ENCODE data around the gene CKLF. TPM values are rescaled to one million over a fixed set of nuclear protein-coding genes. Genes with fewer than 3 reads are reported as not detected.

The CKLF gene
- polyA plus RNA-seq, 2 donors, result 14.9 to 29.7 TPM

GRCh38 chr16:66551348-66551759 lies 1.0 kb upstream of the CKLF start:
- no peak overlapping the region for H3K4me3 ChIP-seq (ENCODE audit: low read depth in 1 of 2, low read length in 2 of 2)
- H3K27me3 ChIP-seq (ENCODE audit: control insufficient read depth in 1 of 2, insufficient read depth in 2 of 2, low read length in 2 of 2), result no peaks in the 10 kb centered on the region
- H3K27ac ChIP-seq (ENCODE audit: low read depth in 2 of 2, low read length in 1 of 2), result peak overlapping the region; percentile 6 to 92
- 44 to 51% methylated on average over 6 of the region's 6 CpGs for WGBS, 2 donors
- no peaks in the 10 kb centered on the region for H3K36me3 ChIP-seq (ENCODE audit: control insufficient read depth in 2 of 2, insufficient read depth in 2 of 2, low read length in 1 of 2)
- H3K9me3 ChIP-seq (ENCODE audit: control insufficient read depth in 2 of 2, insufficient read depth in 1 of 2, low read depth in 1 of 2, low read length in 1 of 2), result no peaks in the 10 kb centered on the region
- peaks cover 0 to 8% of the 10 kb centered on the region in 2 donors for H3K4me1 ChIP-seq (ENCODE audit: control insufficient read depth in 2 of 2, insufficient read depth in 2 of 2, low read length in 1 of 2)

- H3K27ac ChIP-seq (ENCODE audit: low read depth in 2 of 2, low read length in 1 of 2), result peak overlapping the region; percentile 92 to 98
- peak overlapping the region; percentile 60 to 69 for H3K4me3 ChIP-seq (ENCODE audit: low read depth in 1 of 2, low read length in 2 of 2)
- H3K4me1 ChIP-seq (ENCODE audit: control insufficient read depth in 2 of 2, insufficient read depth in 2 of 2, low read length in 1 of 2), result peaks cover 0 to 8% of the 10 kb centered on the region in 2 donors
- WGBS, 2 donors, result 30 to 36% methylated on average over 8 of the region's 8 CpGs
- no peaks in the 10 kb centered on the region for H3K27me3 ChIP-seq (ENCODE audit: control insufficient read depth in 1 of 2, insufficient read depth in 2 of 2, low read length in 2 of 2)
- H3K9me3 ChIP-seq (ENCODE audit: control insufficient read depth in 2 of 2, insufficient read depth in 1 of 2, low read depth in 1 of 2, low read length in 1 of 2), result no peaks in the 10 kb centered on the region
- no peaks in the 10 kb centered on the region for H3K36me3 ChIP-seq (ENCODE audit: control insufficient read depth in 2 of 2, insufficient read depth in 2 of 2, low read length in 1 of 2)
These were observed 539 bp upstream of the CKLF start for GRCh38 chr16:66551788-66552285.

DNA sequence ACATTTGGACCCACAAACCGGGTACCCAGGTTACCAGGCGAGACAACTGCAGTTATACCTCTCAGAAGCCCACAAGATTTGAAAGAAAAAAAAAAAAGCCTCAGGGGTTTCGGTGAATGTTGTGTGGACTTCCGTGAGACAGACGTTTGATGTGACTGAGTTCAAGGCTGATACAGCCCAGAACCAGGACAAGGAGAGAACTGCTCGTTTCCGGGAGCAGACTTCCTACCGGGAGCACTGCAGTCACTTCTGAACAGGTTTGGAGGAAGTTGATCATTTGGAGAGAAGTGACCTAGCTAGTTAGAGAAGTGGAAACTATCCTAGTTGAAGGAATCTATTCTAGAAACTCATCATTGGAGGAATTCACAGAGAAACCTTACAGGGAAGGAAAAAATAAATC lies 847 bp downstream of the CKLF start:
- Histone ChIP-seq H3K9me3 (ENCODE audit: control insufficient read depth in 2 of 2, insufficient read depth in 1 of 2, low read depth in 1 of 2, low read length in 1 of 2) (no peaks in the 10 kb centered on the region), H3K36me3 (ENCODE audit: control insufficient read depth in 2 of 2, insufficient read depth in 2 of 2, low read length in 1 of 2) (no peaks in the 10 kb centered on the region), H3K4me1 (ENCODE audit: control insufficient read depth in 2 of 2, insufficient read depth in 2 of 2, low read length in 1 of 2) (peaks cover 0 to 6% of the 10 kb centered on the region in 2 donors), H3K4me3 (ENCODE audit: low read depth in 1 of 2, low read length in 2 of 2) (peak overlapping the region; percentile 16 to 60), H3K27ac (ENCODE audit: low read depth in 2 of 2, low read length in 1 of 2) (no peak overlapping the region), H3K27me3 (ENCODE audit: control insufficient read depth in 1 of 2, insufficient read depth in 2 of 2, low read length in 2 of 2) (no peaks in the 10 kb centered on the region)
- whole genome bisulfite sequencing, 2 donors, result 32 to 46% methylated on average over 8 of the region's 8 CpGs

DNA sequence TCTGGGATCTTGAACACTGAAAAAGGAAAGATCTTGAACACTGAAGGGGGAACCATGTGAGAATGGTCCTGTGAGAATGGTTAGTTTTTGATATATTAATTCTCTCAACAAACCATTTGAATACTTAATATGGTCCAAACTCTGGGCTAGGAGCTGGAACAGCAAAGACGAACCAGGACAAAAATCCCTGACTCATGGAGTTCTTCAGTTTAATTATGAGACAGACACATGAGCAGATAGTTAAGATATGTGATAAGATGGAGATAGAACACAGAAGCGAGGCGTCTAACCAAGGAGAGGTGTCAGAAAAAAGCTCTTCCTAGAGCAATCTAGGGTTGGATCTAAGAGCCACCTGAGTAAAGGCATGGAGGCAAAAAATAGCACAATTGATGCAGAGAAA lies 1.6 kb downstream of the CKLF start:
- Histone ChIP-seq H3K27ac (ENCODE audit: low read depth in 2 of 2, low read length in 1 of 2) (no peak overlapping the region), H3K4me1 (ENCODE audit: control insufficient read depth in 2 of 2, insufficient read depth in 2 of 2, low read length in 1 of 2) (peaks cover 0 to 4% of the 10 kb centered on the region in 2 donors), H3K4me3 (ENCODE audit: low read depth in 1 of 2, low read length in 2 of 2) (peak overlapping the region in 1 of 2 donors; percentile 60), H3K36me3 (ENCODE audit: control insufficient read depth in 2 of 2, insufficient read depth in 2 of 2, low read length in 1 of 2) (no peaks in the 10 kb centered on the region), H3K27me3 (ENCODE audit: control insufficient read depth in 1 of 2, insufficient read depth in 2 of 2, low read length in 2 of 2) (no peaks in the 10 kb centered on the region), H3K9me3 (ENCODE audit: control insufficient read depth in 2 of 2, insufficient read depth in 1 of 2, low read depth in 1 of 2, low read length in 1 of 2) (no peaks in the 10 kb centered on the region)
- 84 to 85% methylated on average over 3 of the region's 3 CpGs for WGBS, 2 donors

DNA sequence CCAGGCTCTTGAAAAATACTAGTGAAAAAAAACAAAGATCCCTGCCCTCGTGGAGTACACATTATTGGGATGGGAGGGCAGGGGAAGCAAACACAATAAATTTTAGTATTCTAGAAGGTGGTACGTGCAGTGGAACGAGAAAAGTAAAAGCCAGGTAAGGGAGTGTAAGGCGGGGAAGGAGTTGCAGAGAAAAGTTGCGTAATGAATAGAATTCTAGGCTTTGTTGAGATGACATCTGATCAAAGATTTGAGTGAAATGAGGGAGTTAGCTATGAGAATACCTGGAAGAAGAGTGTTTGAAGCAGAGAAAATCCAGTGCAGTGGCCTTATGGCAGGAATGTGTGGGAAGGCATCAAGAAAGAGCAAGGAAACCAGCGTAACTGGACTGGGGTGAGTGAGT lies 2.1 kb downstream of the CKLF start:
- 86 to 88% methylated on average over 6 of the region's 6 CpGs for WGBS, 2 donors
- Histone ChIP-seq H3K27ac (ENCODE audit: low read depth in 2 of 2, low read length in 1 of 2) (no peak overlapping the region), H3K4me3 (ENCODE audit: low read depth in 1 of 2, low read length in 2 of 2) (peak overlapping the region in 1 of 2 donors; percentile 8), H3K36me3 (ENCODE audit: control insufficient read depth in 2 of 2, insufficient read depth in 2 of 2, low read length in 1 of 2) (no peaks in the 10 kb centered on the region), H3K27me3 (ENCODE audit: control insufficient read depth in 1 of 2, insufficient read depth in 2 of 2, low read length in 2 of 2) (no peaks in the 10 kb centered on the region), H3K4me1 (ENCODE audit: control insufficient read depth in 2 of 2, insufficient read depth in 2 of 2, low read length in 1 of 2) (no peaks in the 10 kb centered on the region), H3K9me3 (ENCODE audit: control insufficient read depth in 2 of 2, insufficient read depth in 1 of 2, low read depth in 1 of 2, low read length in 1 of 2) (no peaks in the 10 kb centered on the region)

DNA sequence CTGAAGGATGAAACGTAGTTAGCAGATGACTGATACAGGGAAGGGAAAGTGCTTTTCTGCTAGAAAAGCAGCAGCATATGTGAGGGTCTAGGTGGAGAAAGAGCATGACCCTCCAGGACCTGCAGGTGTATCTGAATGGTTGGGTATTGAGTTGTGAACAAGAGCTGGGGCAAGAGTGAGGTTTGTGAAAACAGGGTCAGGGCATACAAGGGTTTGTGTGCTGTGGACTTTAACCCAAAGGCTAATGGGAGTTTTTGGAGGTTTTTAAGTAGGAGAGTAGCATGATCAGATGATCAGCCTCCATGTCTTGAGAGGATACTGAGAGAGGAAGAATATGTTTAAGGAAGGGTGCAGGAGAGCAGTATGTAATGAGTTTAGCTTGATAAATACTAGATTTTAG lies 7.7 kb downstream of the CKLF start:
- Histone ChIP-seq H3K4me3 (ENCODE audit: low read depth in 1 of 2, low read length in 2 of 2) (no peak overlapping the region), H3K9me3 (ENCODE audit: control insufficient read depth in 2 of 2, insufficient read depth in 1 of 2, low read depth in 1 of 2, low read length in 1 of 2) (no peaks in the 10 kb centered on the region), H3K36me3 (ENCODE audit: control insufficient read depth in 2 of 2, insufficient read depth in 2 of 2, low read length in 1 of 2) (peaks cover 0 to 3% of the 10 kb centered on the region in 2 donors), H3K4me1 (ENCODE audit: control insufficient read depth in 2 of 2, insufficient read depth in 2 of 2, low read length in 1 of 2) (no peaks in the 10 kb centered on the region), H3K27ac (ENCODE audit: low read depth in 2 of 2, low read length in 1 of 2) (no peak overlapping the region), H3K27me3 (ENCODE audit: control insufficient read depth in 1 of 2, insufficient read depth in 2 of 2, low read length in 2 of 2) (no peaks in the 10 kb centered on the region)
- 86 to 89% methylated on average over 1 of the region's 1 CpG for WGBS, 2 donors

GRCh38 chr16:66561381-66562080 lies 9.2 kb downstream of the CKLF start:
- Histone ChIP-seq H3K4me1 (ENCODE audit: control insufficient read depth in 2 of 2, insufficient read depth in 2 of 2, low read length in 1 of 2) (no peaks in the 10 kb centered on the region), H3K27me3 (ENCODE audit: control insufficient read depth in 1 of 2, insufficient read depth in 2 of 2, low read length in 2 of 2) (no peaks in the 10 kb centered on the region), H3K27ac (ENCODE audit: low read depth in 2 of 2, low read length in 1 of 2) (no peak overlapping the region), H3K36me3 (ENCODE audit: control insufficient read depth in 2 of 2, insufficient read depth in 2 of 2, low read length in 1 of 2) (peaks cover 0 to 3% of the 10 kb centered on the region in 2 donors), H3K9me3 (ENCODE audit: control insufficient read depth in 2 of 2, insufficient read depth in 1 of 2, low read depth in 1 of 2, low read length in 1 of 2) (no peaks in the 10 kb centered on the region), H3K4me3 (ENCODE audit: low read depth in 1 of 2, low read length in 2 of 2) (no peak overlapping the region)
- WGBS, 2 donors, result 87 to 89% methylated on average over 3 of the region's 3 CpGs

DNA sequence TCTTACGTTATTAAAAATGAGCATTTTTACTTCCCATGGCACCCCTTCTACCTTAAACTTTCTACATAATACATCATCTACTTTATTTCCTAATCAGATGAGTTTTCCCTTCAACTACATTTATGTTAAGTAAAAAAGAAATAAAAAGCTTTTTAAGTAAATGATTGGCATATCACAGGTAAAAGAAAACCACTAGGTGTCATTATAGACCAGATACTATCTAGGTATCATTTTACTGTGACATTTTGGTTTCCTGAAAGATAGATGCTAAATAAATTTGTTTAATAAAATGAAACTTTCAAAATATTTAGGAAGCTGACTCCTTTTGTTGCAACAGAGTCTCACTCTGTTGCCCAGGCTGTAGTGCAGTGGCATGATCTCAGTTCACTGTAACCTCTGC lies 10.0 kb downstream of the CKLF start:
- Histone ChIP-seq H3K4me1 (ENCODE audit: control insufficient read depth in 2 of 2, insufficient read depth in 2 of 2, low read length in 1 of 2) (no peaks in the 10 kb centered on the region), H3K27ac (ENCODE audit: low read depth in 2 of 2, low read length in 1 of 2) (no peak overlapping the region), H3K4me3 (ENCODE audit: low read depth in 1 of 2, low read length in 2 of 2) (no peak overlapping the region), H3K36me3 (ENCODE audit: control insufficient read depth in 2 of 2, insufficient read depth in 2 of 2, low read length in 1 of 2) (peaks cover 0 to 3% of the 10 kb centered on the region in 2 donors), H3K27me3 (ENCODE audit: control insufficient read depth in 1 of 2, insufficient read depth in 2 of 2, low read length in 2 of 2) (no peaks in the 10 kb centered on the region), H3K9me3 (ENCODE audit: control insufficient read depth in 2 of 2, insufficient read depth in 1 of 2, low read depth in 1 of 2, low read length in 1 of 2) (no peaks in the 10 kb centered on the region)
- WGBS, 2 donors, result 81 to 86% methylated on average over 1 of the region's 1 CpG

DNA sequence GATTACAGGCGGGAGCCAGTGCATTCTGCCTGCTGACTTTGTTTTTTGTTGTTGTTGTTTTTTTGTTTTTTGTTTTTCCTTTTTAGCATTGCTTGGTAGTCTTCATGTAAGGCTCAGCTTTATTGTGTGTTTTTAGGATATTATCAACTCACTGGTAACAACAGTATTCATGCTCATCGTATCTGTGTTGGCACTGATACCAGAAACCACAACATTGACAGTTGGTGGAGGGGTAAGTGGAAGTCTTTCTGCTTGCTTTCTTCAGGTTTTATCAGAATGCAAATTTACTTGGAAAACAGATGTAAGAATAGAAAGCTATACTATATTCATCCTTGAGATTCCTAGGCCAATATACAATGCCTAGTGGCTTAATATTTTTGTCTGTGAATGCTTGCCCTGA lies 10.6 kb downstream of the CKLF start:
- no peaks in the 10 kb centered on the region for H3K9me3 ChIP-seq (ENCODE audit: control insufficient read depth in 2 of 2, insufficient read depth in 1 of 2, low read depth in 1 of 2, low read length in 1 of 2)
- H3K4me1 ChIP-seq (ENCODE audit: control insufficient read depth in 2 of 2, insufficient read depth in 2 of 2, low read length in 1 of 2), result no peaks in the 10 kb centered on the region
- H3K4me3 ChIP-seq (ENCODE audit: low read depth in 1 of 2, low read length in 2 of 2), result no peak overlapping the region
- H3K36me3 ChIP-seq (ENCODE audit: control insufficient read depth in 2 of 2, insufficient read depth in 2 of 2, low read length in 1 of 2), result peaks cover 0 to 3% of the 10 kb centered on the region in 2 donors
- H3K27me3 ChIP-seq (ENCODE audit: control insufficient read depth in 1 of 2, insufficient read depth in 2 of 2, low read length in 2 of 2), result no peaks in the 10 kb centered on the region
- 81 to 86% methylated on average over 2 of the region's 2 CpGs for WGBS, 2 donors
- H3K27ac ChIP-seq (ENCODE audit: low read depth in 2 of 2, low read length in 1 of 2), result no peak overlapping the region

Measured in esophagus (tissue), 2 donors.